K562 (cell line): ENCODE measurements around the gene SLAMF8. TPM values are rescaled to one million over a fixed set of nuclear protein-coding genes. Genes with fewer than 3 reads are reported as not detected.

Experiments
- ATAC-seq: fragments of 200-7000 bp; cut with Tn5 transposase; 3 replicates; pipeline ENCODE4 v1.9.1; 2020; ENCODE audit warnings: moderate library complexity
- BruUV-seq: library from RNA; stranded (reverse); fragments of 400-500 nt; replicated peaks from 2 replicates; lab custom pipeline; 2021; lab: Mats Ljungman, UMichigan
- CTCF ChIA-PET: fragments of 300-600 bp; formaldehyde crosslinking; extraction: SDS; loops from one replicate; lab custom pipeline; 2021; ENCODE audit warnings: low intra/inter-chr PET ratio; lab: Yijun Ruan, JAX
- POLR2A ChIA-PET: fragments of 300-600, 350-650 bp; sonication (Branson Sonifier 250); formaldehyde crosslinking; extraction: SDS; loops from one replicate; lab custom pipeline; 2021; ENCODE audit warnings: antibody characterized with exemption, inconsistent platforms; lab: Yijun Ruan, JAX
- DNase-seq, 4 experiments: peaks; one replicate each; pipeline versions ENCODE4 v3.0.0 to v3.0.0-alpha.2; 2011 to 2018; ENCODE audit warnings: low spot score in 3 of 4, mixed read lengths in 3 of 4; ENCODE audit errors: extremely low read depth in 1 of 4
- FAIRE-seq: peaks from 2 replicates; lab custom pipeline; 2011; peaks lifted over from hg19 to GRCh38; lab: Jason Lieb, UNC
- H2AFZ ChIP-seq: 2 replicates; pipeline ENCODE4 v1.6.0; 2011; ENCODE audit warnings: low read depth, low read length, control low read depth, inconsistent platforms
- H3K27ac ChIP-seq: fragments of 200-600 bp; 3 replicates; pipeline ENCODE4 v1.8.0; 2011; ENCODE audit warnings: low read depth, mild to moderate bottlenecking, control low read depth, inconsistent platforms, low read length, moderate library complexity, mixed read lengths; ENCODE audit errors: extremely low read depth
- H3K27me3 ChIP-seq, 2 experiments: fragments of 300-600 bp in 1 of 2; 2 replicates in 1 of 2; 3 replicates in 1 of 2; pipeline versions ENCODE4 v1.6.0 to v1.8.0; 2011; ENCODE audit warnings: inconsistent platforms in 2 of 2, low read length in 2 of 2, mild to moderate bottlenecking in 1 of 2, mixed read lengths in 1 of 2, moderate library complexity in 1 of 2; ENCODE audit not compliant: control insufficient read depth in 2 of 2, insufficient read depth in 2 of 2
- H3K36me3 ChIP-seq: fragments of 300-600 bp; 3 replicates; pipeline ENCODE4 v1.8.0; 2011; ENCODE audit warnings: mild to moderate bottlenecking, low read length, inconsistent platforms; ENCODE audit not compliant: control insufficient read depth, insufficient read depth
- H3K4me1 ChIP-seq, 2 experiments: fragments of 200-600 bp in 1 of 2; replicated peaks in 1 of 2; 2 replicates in 1 of 2; 3 replicates in 1 of 2; pipeline versions ENCODE4 v1.5.1 to v1.8.0; 2011; ENCODE audit warnings: inconsistent platforms in 2 of 2, low read length in 2 of 2, mild to moderate bottlenecking in 1 of 2, mixed read lengths in 1 of 2, moderate library complexity in 1 of 2; ENCODE audit not compliant: control insufficient read depth in 2 of 2, insufficient read depth in 2 of 2
- H3K4me2 ChIP-seq: 2 replicates; pipeline ENCODE4 v1.6.1; 2011; ENCODE audit warnings: low read length, control low read depth, inconsistent platforms, mixed read lengths; ENCODE audit not compliant: insufficient read depth
- H3K4me3 ChIP-seq: fragments of 200-600 bp; sonication (generic), shearing (Covaris generic); 2 replicates; pipeline ENCODE4 v1.5.1; 2016; ENCODE audit warnings: control low read depth, inconsistent platforms
- H3K79me2 ChIP-seq: fragments of 200-600 bp; 3 replicates; pipeline ENCODE4 v1.8.0; 2011; ENCODE audit warnings: low read length, inconsistent platforms; ENCODE audit not compliant: control insufficient read depth, insufficient read depth
- H3K9ac ChIP-seq, 2 experiments: 2 replicates each; pipeline versions ENCODE4 v1.6.0 to v1.6.1; 2011; ENCODE audit warnings: low read depth in 2 of 2, low read length in 2 of 2, control low read depth in 1 of 2, inconsistent platforms in 1 of 2, mild to moderate bottlenecking in 1 of 2, mixed read lengths in 1 of 2; ENCODE audit not compliant: insufficient read depth in 1 of 2
- H3K9me1 ChIP-seq: one replicate; pipeline ENCODE4 v1.6.0; 2011; ENCODE audit warnings: inconsistent platforms, mild to moderate bottlenecking, low read length, moderate library complexity; ENCODE audit not compliant: control insufficient read depth, insufficient read depth
- H3K9me3 ChIP-seq: replicated peaks from 2 replicates; pipeline ENCODE4 v1.5.1; 2011; ENCODE audit warnings: low read depth, low read length, inconsistent platforms; ENCODE audit not compliant: control insufficient read depth, insufficient read depth
- H4K20me1 ChIP-seq: replicated peaks from 2 replicates; pipeline ENCODE4 v1.6.1; 2011; ENCODE audit warnings: low read length, inconsistent platforms, mixed read lengths; ENCODE audit not compliant: control insufficient read depth, insufficient read depth
- HIVEP1 ChIP-seq: fragments of 250-450 bp; sonication (Bioruptor Pico); IDR thresholded peaks from 2 replicates; pipeline ENCODE4 v1.4.0; 2020; ENCODE audit warnings: mild to moderate bottlenecking
- PKNOX1 ChIP-seq: fragments of 450-650 bp; IDR thresholded peaks from 2 replicates; pipeline ENCODE4 v1.6.1; 2016
- SLC30A9 ChIP-seq: fragments of 250-450 bp; sonication (Bioruptor Pico); IDR thresholded peaks from 2 replicates; pipeline ENCODE4 v1.8.0; 2022; ENCODE audit warnings: mild to moderate bottlenecking, moderate library complexity
- ZNF408 ChIP-seq: fragments of 250-450 bp; sonication (Bioruptor Pico); IDR thresholded peaks from 2 replicates; pipeline ENCODE4 v1.4.0; 2020; ENCODE audit warnings: low read depth, mild to moderate bottlenecking, moderate library complexity
- WGBS: fragments of 100-300 bp; shearing (Covaris generic); methylation state at CpG from one replicate; pipeline ENCODE4 v1.1.6; 2016; ENCODE audit warnings: low coverage, mixed read lengths; ENCODE audit not compliant: insufficient coverage; ENCODE audit errors: missing lambda C conversion rate; 5-methylcytosine and 5-hydroxymethylcytosine counted together
- in situ Hi-C: fragments of 300-500 bp; cut with MboI; formaldehyde crosslinking; loops from 4 replicates; pipeline ENCODE4 v1.15.0; 2018; ENCODE audit warnings: inconsistent platforms, mixed read lengths
- intact Hi-C: fragments of 100-400 bp; cut with micrococcal nuclease; formaldehyde crosslinking; loops from 2 replicates; pipeline ENCODE4 v1.14.2; 2022
- polyA plus RNA-seq, 8 experiments: library from polyadenylated mRNA; depleted of rRNA in 4 of 8; stranded (reverse) in 5 of 8; unstranded in 3 of 8; fragments of >200 nt; fragmentation: Nextera tagmentation in 2 of 8; fragmentation: Illumina TruSeq in 1 of 8; extraction: Ambion mirVana in 2 of 8; extraction: Trizol in 1 of 8; gene quantifications; 2 replicates each; pipeline versions ENCODE4 v1.2.1 to v1.2.3, GENCODE V29; 2011 to 2014; ENCODE audit warnings: inconsistent platforms in 1 of 8, missing spikeins in 1 of 8
- total RNA-seq, 7 experiments: library from RNA; depleted of rRNA in 6 of 7; stranded (reverse); fragments of >200 nt in 6 of 7; fragmentation: Illumina TruSeq in 2 of 7; extraction: Trizol in 2 of 7; gene quantifications; 2 replicates each; pipeline versions ENCODE4 v1.2.1 to v1.2.3, GENCODE V29; 2011 to 2021; ENCODE audit warnings: low replicate concordance in 1 of 7

SLAMF8 gene
- total and polyA plus RNA-seq, 9 of the 15 experiments (the other 6 are each of a cell fraction or from before 2014, with no cell fraction given) = not detected

- ChIA-PET POLR2A (no interaction called here), CTCF (no interaction called here)
- H4K20me1 ChIP-seq = no peaks in the 10 kb centered on the region
- intact Hi-C loops (no loop called here), in situ Hi-C loops (no loop called here)
- H3K4me1 ChIP-seq = peaks cover 0 to 5% of the 10 kb centered on the region in 2 experiments; a peak in 2 of 5 replicates
- TF ChIP-seq SLC30A9 (CRISPR knock-in tag) (no peak), PKNOX1 (peak; percentile 86)
- no peak overlapping the region for H3K4me2 ChIP-seq
- no peak overlapping the region for H3K9ac ChIP-seq
- BruUV-seq = no TSS peak
- no peak overlapping the region for H3K27ac ChIP-seq
- no peak for DNase-seq
- no peaks in the 10 kb centered on the region for H3K9me1 ChIP-seq
- H3K27me3 ChIP-seq = peaks cover 23 to 91% of the 10 kb centered on the region in 2 experiments; a peak in 4 of 5 replicates
- no peak for FAIRE-seq
- ATAC-seq = no peak
- H3K4me3 ChIP-seq = no peak overlapping the region
- no peaks in the 10 kb centered on the region for H3K36me3 ChIP-seq
- WGBS = 3% methylated on average over 3 of the region's 3 CpGs
- H3K9me3 ChIP-seq = no peaks in the 10 kb centered on the region
- no peaks in the 10 kb centered on the region for H3K79me2 ChIP-seq
- no peak overlapping the region for H2AFZ ChIP-seq
Measured at GRCh38 chr1:159825564-159825963, 1.1 kb upstream of the SLAMF8 start.

GRCh38 chr1:159827102-159827490, 423 bp downstream of the SLAMF8 start:
- H3K9me1 ChIP-seq = no peaks in the 10 kb centered on the region
- TF ChIP-seq ZNF408 (CRISPR knock-in tag) = no peak
- no peak for TF ChIP-seq HIVEP1 (CRISPR knock-in tag)
- TF ChIP-seq, all 486 proteins: peak for 0
- no peak overlapping the region for H3K4me2 ChIP-seq
- in situ Hi-C loops (no loop called here), intact Hi-C loops (no loop called here)
- H3K79me2 ChIP-seq = no peaks in the 10 kb centered on the region
- H3K9ac ChIP-seq = no peak overlapping the region
- 2% methylated on average over 6 of the region's 6 CpGs for WGBS
- ATAC-seq = no peak
- no peak overlapping the region for H2AFZ ChIP-seq
- POLR2A ChIA-PET = interaction anchor here (0.7 kb wide), 2 partner anchors 10 to 55 kb away, joined by 3 read pairs; no protein-coding TSS in a partner anchor
- peaks cover 0 to 5% of the 10 kb centered on the region in 2 experiments; a peak in 2 of 5 replicates for H3K4me1 ChIP-seq
- no peaks in the 10 kb centered on the region for H4K20me1 ChIP-seq
- H3K36me3 ChIP-seq = no peaks in the 10 kb centered on the region
- BruUV-seq = no TSS peak
- FAIRE-seq = no peak
- H3K4me3 ChIP-seq = no peak overlapping the region
- H3K27me3 ChIP-seq = peaks cover 28 to 95% of the 10 kb centered on the region in 2 experiments; a peak in 4 of 5 replicates
- H3K9me3 ChIP-seq = no peaks in the 10 kb centered on the region
- no peak for DNase-seq
- CTCF ChIA-PET = no interaction called here
- no peak overlapping the region for H3K27ac ChIP-seq
